Activated naive CD8-positive, alpha-beta T cell treated with anti-CD3 and anti-CD28 coated beads for 36 hours (primary cell): Measurements from ENCODE around the gene GMPR2. TPM values are rescaled to one million over a fixed set of nuclear protein-coding genes. Genes with fewer than 3 reads are reported as not detected.

Experiments used
- DNase-seq: peaks from one replicate; pipeline ENCODE4 v3.0.0; 2021
- H3K27ac Mint-ChIP-seq: one replicate; pipeline ENCODE4 v1.8.0; 2022; ENCODE audit warnings: mild to moderate bottlenecking, moderate library complexity, mixed read lengths
- H3K27me3 Mint-ChIP-seq: one replicate; pipeline ENCODE4 v1.8.0; 2022; ENCODE audit warnings: mild to moderate bottlenecking, mixed read lengths
- H3K36me3 Mint-ChIP-seq: one replicate; pipeline ENCODE4 v1.8.0; 2021; ENCODE audit warnings: mild to moderate bottlenecking, mixed read lengths
- H3K4me1 Mint-ChIP-seq: one replicate; pipeline ENCODE4 v1.8.0; 2021; ENCODE audit warnings: mixed read lengths
- H3K4me3 Mint-ChIP-seq: one replicate; pipeline ENCODE4 v1.8.0; 2022; ENCODE audit warnings: mild to moderate bottlenecking, moderate library complexity, mixed read lengths
- H3K9me3 Mint-ChIP-seq: one replicate; pipeline ENCODE4 v1.8.0; 2022; ENCODE audit warnings: mixed read lengths
- total RNA-seq, 2 experiments: library from RNA; stranded (reverse); gene quantifications; one replicate each; pipeline ENCODE4 v1.2.3, GENCODE V29; 2021

The GMPR2 gene
- 10 to 100 TPM; 44.5 to 48.4 TPM for total RNA-seq

GRCh38 chr14:24232645-24233537, at the start of gene GMPR2:
Gene GMPR2 (plus strand): TSS chr14:24232929. CDS start chr14:24233254, 325 bp downstream.
- Mint-ChIP-seq H3K4me1 (peaks cover 36% of the 10 kb centered on the region), H3K36me3 (peaks cover 24% of the 10 kb centered on the region), H3K27me3 (no peaks in the 10 kb centered on the region), H3K27ac (peak within 1 kb of the TSS; percentile 93), H3K9me3 (no peaks in the 10 kb centered on the region), H3K4me3 (peak within 1 kb of the TSS; percentile 95)
- no peak for DNase-seq

GRCh38 chr14:24183014-24183481, 49.7 kb upstream of the GMPR2 start:
- Mint-ChIP-seq H3K4me3 (no peak overlapping the region), H3K27me3 (no peaks in the 10 kb centered on the region), H3K27ac (no peak overlapping the region), H3K36me3 (peaks cover 21% of the 10 kb centered on the region), H3K9me3 (no peaks in the 10 kb centered on the region), H3K4me1 (peaks cover 14% of the 10 kb centered on the region)
- no peak for DNase-seq

GRCh38 chr14:24184104-24184970, 48.4 kb upstream of the GMPR2 start:
- no peak for DNase-seq
- H3K4me3 Mint-ChIP-seq = no peak overlapping the region
- H3K27ac Mint-ChIP-seq = no peak overlapping the region
- no peaks in the 10 kb centered on the region for H3K27me3 Mint-ChIP-seq
- peaks cover 18% of the 10 kb centered on the region for H3K4me1 Mint-ChIP-seq
- H3K9me3 Mint-ChIP-seq = no peaks in the 10 kb centered on the region
- H3K36me3 Mint-ChIP-seq = peaks cover 22% of the 10 kb centered on the region

GRCh38 chr14:24185026-24185425, 47.7 kb upstream of the GMPR2 start:
- no peak for DNase-seq
- H3K27ac Mint-ChIP-seq = no peak overlapping the region
- H3K36me3 Mint-ChIP-seq = peaks cover 20% of the 10 kb centered on the region
- no peaks in the 10 kb centered on the region for H3K9me3 Mint-ChIP-seq
- peaks cover 22% of the 10 kb centered on the region for H3K4me1 Mint-ChIP-seq
- H3K4me3 Mint-ChIP-seq = no peak overlapping the region
- H3K27me3 Mint-ChIP-seq = no peaks in the 10 kb centered on the region

DNA sequence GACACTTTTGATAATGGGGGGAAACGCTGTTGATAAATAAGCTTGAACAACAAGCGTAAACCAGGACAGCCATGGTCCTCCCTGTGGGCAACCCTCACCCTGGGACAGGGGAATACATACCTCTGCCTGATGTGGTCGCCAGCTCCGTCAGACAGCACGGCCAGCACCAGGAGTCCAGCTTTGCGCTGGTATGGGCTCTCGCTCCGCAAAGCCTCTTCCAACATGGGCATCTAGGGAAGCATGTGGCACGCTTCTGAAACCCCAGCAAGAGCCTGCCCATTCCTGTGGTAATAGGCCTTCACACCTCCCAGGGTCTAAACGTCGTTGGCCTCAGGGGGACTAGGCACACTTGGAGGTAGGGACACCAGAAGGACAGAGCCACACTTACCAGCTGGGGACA, 47.0 kb upstream of the GMPR2 start:
- no peaks in the 10 kb centered on the region for H3K27me3 Mint-ChIP-seq
- H3K36me3 Mint-ChIP-seq = peaks cover 20% of the 10 kb centered on the region
- no peak overlapping the region for H3K4me3 Mint-ChIP-seq
- H3K4me1 Mint-ChIP-seq = peaks cover 25% of the 10 kb centered on the region
- no peaks in the 10 kb centered on the region for H3K9me3 Mint-ChIP-seq
- DNase-seq = no peak
- peak overlapping the region; percentile 50 for H3K27ac Mint-ChIP-seq

DNA sequence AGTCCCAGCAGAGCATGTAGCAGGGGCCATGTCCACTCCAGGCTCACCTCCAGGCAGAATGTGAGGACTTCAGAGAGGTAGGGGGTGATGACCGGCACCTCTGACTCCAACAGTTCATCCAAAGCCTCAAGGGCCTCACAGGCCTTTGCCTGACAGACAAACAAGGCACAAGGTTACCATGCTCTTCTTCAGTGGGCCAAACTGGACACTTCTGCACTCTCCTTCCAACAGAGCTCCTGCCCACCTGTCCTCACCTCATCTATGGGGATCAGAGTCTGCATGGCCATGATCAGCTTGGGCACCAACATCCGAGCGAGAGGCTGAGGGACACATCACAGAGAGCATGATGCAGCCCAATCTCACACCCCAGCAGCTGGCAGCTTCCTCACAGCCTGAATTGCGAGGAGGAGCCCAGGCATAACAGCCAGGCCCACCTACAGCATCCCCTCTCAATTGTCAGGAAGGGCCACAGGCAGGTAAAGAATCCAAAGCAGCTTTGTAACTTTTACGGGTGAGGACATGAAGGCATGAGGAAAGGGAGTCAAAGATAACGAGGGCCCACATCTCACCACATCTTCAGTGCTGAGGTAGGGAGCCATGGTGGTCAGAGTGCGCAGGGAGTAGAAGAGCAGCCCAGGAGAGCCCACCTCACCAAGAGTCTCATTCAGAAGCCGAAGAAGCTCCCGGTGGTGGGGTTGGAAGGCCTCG, 45.7 kb upstream of the GMPR2 start:
- Mint-ChIP-seq H3K4me1 (peaks cover 32% of the 10 kb centered on the region), H3K9me3 (no peaks in the 10 kb centered on the region), H3K27me3 (no peaks in the 10 kb centered on the region), H3K36me3 (peaks cover 24% of the 10 kb centered on the region), H3K27ac (peak overlapping the region; percentile 54), H3K4me3 (peak overlapping the region; percentile 93)
- no peak for DNase-seq

DNA sequence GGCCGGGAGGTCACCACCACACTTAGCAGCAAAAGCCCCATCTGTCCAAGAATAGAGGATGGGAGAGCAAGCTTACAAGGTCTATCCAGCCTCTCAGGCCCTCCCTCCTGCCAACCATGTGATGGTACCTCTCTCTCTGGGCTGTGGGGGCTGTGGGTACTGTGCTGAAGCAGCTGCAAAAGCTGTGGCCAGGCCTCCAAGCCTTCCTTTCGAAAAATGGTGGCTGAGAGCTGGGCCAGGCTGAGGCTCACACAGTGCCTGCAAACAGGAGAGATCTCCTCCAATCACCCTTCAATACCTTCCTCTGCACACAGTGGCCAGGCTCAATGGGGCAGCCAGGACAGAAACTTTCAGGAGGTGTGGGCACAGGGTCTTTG, 45.2 kb upstream of the GMPR2 start:
- no peaks in the 10 kb centered on the region for H3K27me3 Mint-ChIP-seq
- no peak for DNase-seq
- H3K4me3 Mint-ChIP-seq = peak overlapping the region; percentile 93
- H3K36me3 Mint-ChIP-seq = peaks cover 24% of the 10 kb centered on the region
- H3K9me3 Mint-ChIP-seq = no peaks in the 10 kb centered on the region
- H3K4me1 Mint-ChIP-seq = peaks cover 34% of the 10 kb centered on the region
- H3K27ac Mint-ChIP-seq = peak overlapping the region; percentile 90

GRCh38 chr14:24188251-24189058, 44.3 kb upstream of the GMPR2 start, which contains the start of gene IPO4:
Gene IPO4 (minus strand): TSS chr14:24188816. CDS start chr14:24188787, 29 bp downstream.
- peaks cover 37% of the 10 kb centered on the region for H3K4me1 Mint-ChIP-seq
- peak; percentile 92 for DNase-seq
- peaks cover 25% of the 10 kb centered on the region for H3K36me3 Mint-ChIP-seq
- H3K27me3 Mint-ChIP-seq = no peaks in the 10 kb centered on the region
- H3K27ac Mint-ChIP-seq = peak within 1 kb of the TSS; percentile 90
- no peaks in the 10 kb centered on the region for H3K9me3 Mint-ChIP-seq
- H3K4me3 Mint-ChIP-seq = peak within 1 kb of the TSS; percentile 93

- Mint-ChIP-seq H3K4me1 (peaks cover 38% of the 10 kb centered on the region), H3K4me3 (peak overlapping the region; percentile 93), H3K9me3 (no peaks in the 10 kb centered on the region), H3K27me3 (no peaks in the 10 kb centered on the region), H3K27ac (peak overlapping the region; percentile 90), H3K36me3 (peaks cover 27% of the 10 kb centered on the region)
- no peak for DNase-seq
These were observed 43.7 kb upstream of the GMPR2 start for GRCh38 chr14:24189059-24189375.

DNA sequence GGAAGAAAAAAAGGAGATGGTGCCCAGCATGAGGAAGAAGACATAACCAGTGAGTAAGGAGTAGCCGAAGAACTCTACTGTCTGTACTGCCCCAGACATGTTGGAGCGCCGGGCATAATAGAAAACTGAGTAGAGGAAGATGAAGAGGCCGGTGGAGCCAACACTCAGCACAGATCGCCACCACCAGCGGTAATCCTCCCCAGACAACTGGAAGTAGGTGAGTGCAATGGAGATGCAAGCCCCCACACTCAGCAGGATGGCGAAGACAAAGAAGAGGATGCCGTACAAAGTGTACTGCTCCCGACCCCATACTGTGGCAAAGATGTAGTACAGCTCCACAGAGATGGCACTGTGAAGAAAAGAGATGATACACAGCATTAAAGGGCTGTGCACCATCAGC, 43.3 kb upstream of the GMPR2 start:
- no peaks in the 10 kb centered on the region for H3K27me3 Mint-ChIP-seq
- peaks cover 43% of the 10 kb centered on the region for H3K4me1 Mint-ChIP-seq
- DNase-seq = no peak
- H3K4me3 Mint-ChIP-seq = peak overlapping the region; percentile 11
- H3K27ac Mint-ChIP-seq = peak overlapping the region; percentile 40
- H3K36me3 Mint-ChIP-seq = peaks cover 28% of the 10 kb centered on the region
- H3K9me3 Mint-ChIP-seq = no peaks in the 10 kb centered on the region

GRCh38 chr14:24190416-24190815, 42.3 kb upstream of the GMPR2 start:
- H3K9me3 Mint-ChIP-seq = no peaks in the 10 kb centered on the region
- H3K27ac Mint-ChIP-seq = no peak overlapping the region
- no peak overlapping the region for H3K4me3 Mint-ChIP-seq
- H3K27me3 Mint-ChIP-seq = no peaks in the 10 kb centered on the region
- peaks cover 49% of the 10 kb centered on the region for H3K4me1 Mint-ChIP-seq
- DNase-seq = no peak
- H3K36me3 Mint-ChIP-seq = peaks cover 30% of the 10 kb centered on the region

DNA sequence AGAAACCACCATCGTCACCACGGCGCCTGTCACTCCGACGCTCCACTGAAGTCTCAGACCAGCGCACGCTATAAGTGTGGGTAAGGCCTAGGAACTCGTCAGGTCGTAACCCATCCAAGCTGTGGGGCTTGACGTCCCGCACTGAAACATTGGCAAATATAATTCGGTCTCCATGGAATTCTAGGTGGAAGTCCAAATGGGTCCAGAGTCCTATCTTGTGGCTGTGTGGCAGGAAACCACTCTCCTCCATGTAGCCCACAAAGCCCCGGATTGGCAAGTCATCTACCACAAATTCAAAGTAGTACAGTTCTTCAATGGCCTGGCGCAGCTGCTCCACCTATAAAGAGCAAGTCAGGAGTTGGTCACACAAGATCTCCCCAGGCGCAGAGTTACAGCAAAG, 39.8 kb upstream of the GMPR2 start:
- H3K4me1 Mint-ChIP-seq = peaks cover 48% of the 10 kb centered on the region
- H3K27ac Mint-ChIP-seq = peak overlapping the region; percentile 28
- no peaks in the 10 kb centered on the region for H3K9me3 Mint-ChIP-seq
- DNase-seq = no peak
- H3K27me3 Mint-ChIP-seq = no peaks in the 10 kb centered on the region
- H3K36me3 Mint-ChIP-seq = peaks cover 24% of the 10 kb centered on the region
- H3K4me3 Mint-ChIP-seq = no peak overlapping the region

DNA sequence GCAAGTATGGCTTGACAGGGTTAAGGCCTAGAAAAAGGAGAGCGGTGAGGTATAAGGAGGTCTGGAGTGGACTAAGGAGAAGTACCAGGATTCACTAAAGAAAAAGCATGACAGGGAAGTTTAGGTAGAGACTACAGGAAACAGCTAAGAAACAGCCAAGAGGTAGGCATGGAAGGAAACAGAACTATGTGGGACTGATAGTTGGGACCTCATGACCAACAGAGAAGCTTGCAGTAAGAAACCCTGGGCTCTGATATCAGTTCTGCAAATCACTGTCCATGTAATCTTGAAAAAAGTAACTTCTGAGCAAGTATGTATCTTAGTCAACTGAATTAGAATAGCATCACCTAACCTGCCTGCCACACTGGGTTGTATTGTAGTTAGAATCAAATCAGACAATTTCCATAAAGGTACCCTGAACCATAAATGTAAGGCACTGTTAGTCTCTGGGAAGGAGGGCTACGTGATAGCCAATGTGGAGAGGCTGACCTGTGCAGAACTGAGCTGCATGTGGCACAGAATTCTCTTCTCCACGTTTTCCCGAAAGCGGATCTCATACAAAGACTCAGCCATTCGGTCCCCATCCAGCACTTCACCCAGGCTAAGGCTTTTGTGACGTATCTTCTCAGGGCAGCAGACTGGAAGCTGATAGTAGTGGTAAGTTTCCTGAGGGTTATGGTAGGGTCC, 38.4 kb upstream of the GMPR2 start:
- H3K27me3 Mint-ChIP-seq = no peaks in the 10 kb centered on the region
- peak overlapping the region; percentile 96 for H3K27ac Mint-ChIP-seq
- H3K4me1 Mint-ChIP-seq = peaks cover 53% of the 10 kb centered on the region
- H3K9me3 Mint-ChIP-seq = peaks cover 1% of the 10 kb centered on the region
- peaks cover 32% of the 10 kb centered on the region for H3K36me3 Mint-ChIP-seq
- no peak for DNase-seq
- H3K4me3 Mint-ChIP-seq = peak overlapping the region; percentile 96

DNA sequence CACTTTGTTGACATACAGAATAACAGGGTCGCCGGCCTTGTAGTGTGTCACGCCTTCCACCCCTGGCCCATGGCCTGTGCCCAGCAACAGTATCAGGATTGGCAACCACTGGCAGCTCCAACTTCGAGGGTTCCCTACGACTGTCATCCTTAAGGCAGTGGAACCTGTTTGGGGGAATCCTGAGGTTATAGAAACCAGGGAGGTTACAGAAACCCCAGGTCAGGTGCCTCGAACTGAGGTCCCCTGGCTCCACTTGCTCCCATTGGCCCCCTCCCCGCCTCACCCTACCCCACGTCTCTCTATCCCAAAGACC, 37.9 kb upstream of the GMPR2 start:
- H3K27me3 Mint-ChIP-seq = no peaks in the 10 kb centered on the region
- H3K36me3 Mint-ChIP-seq = peaks cover 36% of the 10 kb centered on the region
- peaks cover 50% of the 10 kb centered on the region for H3K4me1 Mint-ChIP-seq
- H3K27ac Mint-ChIP-seq = peak overlapping the region; percentile 96
- H3K9me3 Mint-ChIP-seq = peaks cover 1% of the 10 kb centered on the region
- H3K4me3 Mint-ChIP-seq = peak overlapping the region; percentile 96
- no peak for DNase-seq
